GM18520 (cell line): ENCODE data around the gene RENBP.

Experiments
- ATAC-seq: cut with Tn5 transposase; IDR thresholded peaks from one replicate; pipeline ENCODE4 v1.9.1; 2021; ENCODE audit not compliant: unreplicated experiment

The RENBP gene

GRCh38 chrX:153901753-153902140 is 42.7 kb downstream of the RENBP start:
- ATAC-seq = no peak

DNA sequence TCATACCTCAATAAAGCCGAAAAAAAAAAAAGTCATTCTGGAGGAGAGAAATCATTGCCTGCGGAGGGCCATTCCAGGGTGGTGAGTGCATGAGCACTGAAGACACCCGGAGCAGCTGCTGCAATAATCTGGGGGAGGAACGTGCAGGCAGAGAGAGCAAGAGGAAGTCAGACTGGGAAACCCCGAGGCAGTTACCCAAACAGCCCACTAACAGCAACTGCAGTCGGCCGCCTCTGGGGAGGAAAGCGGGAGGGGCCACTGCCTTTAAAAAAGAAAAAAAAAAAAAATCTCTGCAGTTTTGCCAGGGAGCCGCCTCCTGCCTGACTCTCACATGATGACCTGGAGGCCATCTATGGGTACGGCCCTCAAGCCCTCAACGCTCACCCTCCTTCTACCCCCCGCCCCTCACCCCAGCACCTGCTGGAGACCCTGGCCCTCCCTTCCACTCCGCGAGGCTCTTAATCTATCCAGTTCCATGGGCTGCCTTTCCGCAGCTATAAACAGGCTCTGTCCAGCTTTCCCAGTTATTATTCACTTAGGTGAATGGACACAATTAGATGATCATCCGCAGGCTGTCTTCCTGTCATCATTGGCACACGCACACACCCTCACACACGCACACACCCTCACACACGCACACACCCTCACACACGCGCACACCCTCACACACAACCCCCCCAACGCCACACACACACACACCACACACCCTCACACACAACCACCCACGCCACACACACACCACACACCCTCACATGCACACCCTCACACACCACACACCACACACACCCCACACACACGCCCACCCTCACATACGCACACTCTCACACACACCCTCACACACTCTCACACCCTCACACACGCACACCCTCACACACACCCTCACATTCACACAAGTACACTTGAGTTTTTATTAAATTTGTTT is 43.4 kb downstream of the RENBP start:
- ATAC-seq = no peak

DNA sequence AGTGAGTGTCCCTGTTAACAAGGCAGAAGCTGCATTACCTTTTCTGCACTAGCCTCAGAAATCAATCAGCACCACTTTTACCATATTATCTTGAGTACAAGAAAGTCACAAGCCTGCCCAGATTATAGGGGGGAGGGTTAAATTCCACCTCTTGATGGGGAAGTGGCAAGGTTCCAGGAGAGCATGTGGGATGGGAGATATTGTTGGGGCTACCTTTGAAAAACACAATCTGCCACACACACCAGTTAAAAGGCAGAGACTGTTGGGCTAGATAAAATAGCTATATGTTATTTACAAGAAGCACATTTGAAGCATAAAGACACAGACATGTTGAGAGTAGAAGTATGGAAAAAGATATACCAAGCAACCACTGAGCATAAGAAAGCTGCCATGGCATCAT is 46.5 kb downstream of the RENBP start:
- no peak for ATAC-seq

GRCh38 chrX:153889123-153889522 is 55.3 kb downstream of the RENBP start:
- ATAC-seq = no peak

GRCh38 chrX:153888344-153888743 is 56.1 kb downstream of the RENBP start:
- no peak for ATAC-seq

GRCh38 chrX:153887385-153887784 is 57.1 kb downstream of the RENBP start:
- no peak for ATAC-seq

- ATAC-seq = no peak
Observed at GRCh38 chrX:153886915-153887314, 57.5 kb downstream of the RENBP start.

- ATAC-seq = no peak
Observed at GRCh38 chrX:153885968-153886903, 58.2 kb downstream of the RENBP start, which contains the start of gene L1CAM. Gene L1CAM, minus strand, starts transcription at chrX:153886173. Its CDS starts 10,337 bp downstream, at chrX:153875836.
